Fibroblast of lung (primary cell): ENCODE results near the gene RNF220.

Source experiments
- EZH2 ChIP-seq: IDR thresholded peaks from 2 replicates; pipeline ENCODE4 v1.5.1; 2012; ENCODE audit warnings: low read length, control low read depth, mild to moderate bottlenecking; ENCODE audit errors: missing control alignments
- TF ChIP-seq, protein P1 (sequence below), 2 donors: IDR thresholded peaks in 1 of 2; conservative IDR thresholded peaks in 1 of 2; 1 replicate in 1 of 2; 2 replicates in 1 of 2; pipeline ENCODE4 v1.5.1; 2011 to 2012; ENCODE audit warnings: low read length in 2 of 2, control low read depth in 1 of 2, inconsistent platforms in 1 of 2, low read depth in 1 of 2, mild to moderate bottlenecking in 1 of 2

DNA sequence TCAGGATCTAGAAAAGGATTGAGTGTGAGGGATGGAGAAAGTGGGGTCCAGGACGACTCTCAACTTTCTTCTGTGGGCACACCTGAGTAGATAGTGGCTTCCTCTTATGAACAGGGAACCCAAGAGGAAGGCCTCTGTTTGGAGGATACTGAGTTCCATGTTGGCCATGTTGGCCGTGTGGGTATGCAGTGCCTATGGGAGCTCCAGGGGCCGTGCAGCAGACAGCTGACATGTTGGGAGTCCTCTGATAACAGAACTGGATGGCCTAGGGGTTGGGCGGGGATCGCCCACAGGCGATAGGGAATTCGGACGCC is 226.2 kb downstream of the RNF220 start:
- TF ChIP-seq, protein P1, sequence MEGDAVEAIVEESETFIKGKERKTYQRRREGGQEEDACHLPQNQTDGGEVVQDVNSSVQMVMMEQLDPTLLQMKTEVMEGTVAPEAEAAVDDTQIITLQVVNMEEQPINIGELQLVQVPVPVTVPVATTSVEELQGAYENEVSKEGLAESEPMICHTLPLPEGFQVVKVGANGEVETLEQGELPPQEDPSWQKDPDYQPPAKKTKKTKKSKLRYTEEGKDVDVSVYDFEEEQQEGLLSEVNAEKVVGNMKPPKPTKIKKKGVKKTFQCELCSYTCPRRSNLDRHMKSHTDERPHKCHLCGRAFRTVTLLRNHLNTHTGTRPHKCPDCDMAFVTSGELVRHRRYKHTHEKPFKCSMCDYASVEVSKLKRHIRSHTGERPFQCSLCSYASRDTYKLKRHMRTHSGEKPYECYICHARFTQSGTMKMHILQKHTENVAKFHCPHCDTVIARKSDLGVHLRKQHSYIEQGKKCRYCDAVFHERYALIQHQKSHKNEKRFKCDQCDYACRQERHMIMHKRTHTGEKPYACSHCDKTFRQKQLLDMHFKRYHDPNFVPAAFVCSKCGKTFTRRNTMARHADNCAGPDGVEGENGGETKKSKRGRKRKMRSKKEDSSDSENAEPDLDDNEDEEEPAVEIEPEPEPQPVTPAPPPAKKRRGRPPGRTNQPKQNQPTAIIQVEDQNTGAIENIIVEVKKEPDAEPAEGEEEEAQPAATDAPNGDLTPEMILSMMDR (conservative IDR thresholded peaks at IDR 0.05 in 1 of 2, IDR thresholded peaks at IDR 0.05 in 1 of 2; ENCODE audit: low read depth in 1 of 2, low read length in 2 of 2) = no peak
- no peak for TF ChIP-seq EZH2
